Stimulated activated CD8-positive, alpha-beta memory T cell treated with anti-CD3 and anti-CD28 coated beads, Interleukin-15, amount 100 ng/mL, for 1 hour (primary cell): ENCODE results near the gene TTC4.

Source experiments
- DNase-seq: peaks from one replicate; pipeline ENCODE4 v3.0.0-alpha.2; 2020; ENCODE audit warnings: low read depth

TTC4 gene

DNA sequence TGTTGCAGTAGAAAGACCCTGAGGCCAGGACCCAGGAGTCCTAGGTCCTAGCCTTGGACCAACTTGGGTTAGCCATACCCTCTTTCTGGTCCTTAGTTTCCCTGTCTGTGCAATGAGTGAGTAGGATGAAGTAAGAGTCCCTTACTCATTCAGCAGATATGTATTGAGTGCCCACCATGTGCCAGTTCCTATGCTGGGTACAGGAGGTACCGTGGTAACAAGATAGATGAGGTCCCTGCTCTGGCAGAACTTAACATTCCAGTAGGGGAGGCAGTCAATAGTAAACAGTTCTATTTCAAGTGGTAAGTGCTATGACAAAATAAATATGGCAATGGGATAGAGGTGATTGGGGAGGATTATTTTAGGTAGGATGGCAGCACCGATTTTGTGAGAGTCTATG lies 66.9 kb downstream of the TTC4 start:
- DNase-seq: no peak

DNA sequence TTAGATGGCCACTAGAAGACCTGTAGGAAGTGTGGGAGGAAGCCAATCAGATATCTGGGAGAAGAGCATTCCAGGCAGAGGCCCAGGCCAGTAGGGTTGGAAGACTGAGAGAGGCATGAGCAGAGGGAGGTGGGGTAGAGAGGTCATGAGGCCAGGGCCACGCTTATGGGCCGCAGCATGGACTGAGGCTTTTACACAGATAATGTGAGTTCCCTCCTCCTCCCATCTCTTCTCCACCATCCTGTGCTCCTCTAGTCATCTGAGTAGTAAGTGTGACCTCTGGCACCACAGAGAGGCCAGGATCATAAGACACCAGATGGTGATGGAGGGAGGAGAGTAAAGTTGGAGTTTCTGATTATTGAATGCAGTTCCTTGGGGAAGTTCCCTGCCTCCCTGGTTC lies 68.4 kb downstream of the TTC4 start:
- no peak for DNase-seq

DNA sequence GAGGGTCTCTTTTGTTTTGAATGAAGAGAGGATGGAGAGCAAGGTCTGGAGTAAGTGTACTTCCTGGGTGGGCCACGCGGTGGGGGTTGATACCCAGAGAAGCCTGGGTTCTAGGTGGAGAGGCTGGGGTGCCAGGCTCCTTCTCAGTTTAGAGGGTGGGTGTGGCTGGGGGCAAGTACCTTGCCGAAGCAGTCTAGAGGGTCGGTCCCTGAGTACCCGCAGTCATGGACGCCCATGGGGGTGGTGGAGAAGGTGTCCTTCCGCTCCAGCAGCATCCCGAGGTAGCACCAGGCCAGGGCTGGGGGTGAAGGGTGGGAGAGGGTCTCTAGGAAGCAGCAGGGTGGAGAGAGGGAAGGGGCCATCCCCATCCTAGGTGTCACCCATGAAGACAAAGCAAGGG lies 71.1 kb downstream of the TTC4 start:
- no peak for DNase-seq

DNA sequence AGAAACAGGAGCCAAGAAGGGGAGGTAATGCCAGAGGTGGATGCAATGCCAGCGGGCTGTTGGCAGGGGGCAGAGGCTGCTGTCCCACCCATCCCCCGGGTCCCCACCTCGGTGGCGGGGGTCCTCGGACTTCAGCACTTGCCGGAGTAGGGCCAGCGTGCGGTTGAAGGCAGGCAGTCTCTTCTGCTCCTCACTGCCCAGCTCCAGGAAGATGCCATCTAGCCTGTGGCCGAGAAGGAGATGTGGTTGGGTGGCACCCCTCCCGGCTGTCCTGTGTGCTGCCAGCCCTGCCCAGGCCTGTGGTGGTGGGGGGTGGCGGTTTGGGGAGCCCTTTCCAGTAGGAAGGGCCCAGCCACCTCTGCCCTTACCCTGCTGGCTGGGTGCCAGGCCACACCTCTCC lies 71.9 kb downstream of the TTC4 start:
- no peak for DNase-seq

DNA sequence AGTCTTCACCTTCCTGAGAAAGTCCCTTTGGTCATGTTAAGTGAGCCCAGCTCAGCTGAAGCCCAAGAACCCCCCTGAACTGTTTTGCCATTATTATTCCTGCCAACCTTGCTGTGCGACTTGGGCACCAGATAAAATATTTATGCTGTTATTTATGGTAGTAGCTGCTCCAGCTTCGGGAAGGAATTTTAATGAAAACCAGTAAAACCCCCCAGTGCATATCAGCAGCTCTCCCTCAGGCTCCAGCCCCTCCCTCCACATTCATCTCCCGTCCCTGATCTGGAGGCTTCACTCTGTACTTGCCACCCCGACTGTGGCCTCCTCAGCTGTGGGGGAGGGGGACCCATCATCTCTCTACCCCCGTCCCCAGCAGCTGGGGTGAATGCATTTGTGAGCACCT lies 72.8 kb downstream of the TTC4 start:
- DNase-seq: no peak

DNA sequence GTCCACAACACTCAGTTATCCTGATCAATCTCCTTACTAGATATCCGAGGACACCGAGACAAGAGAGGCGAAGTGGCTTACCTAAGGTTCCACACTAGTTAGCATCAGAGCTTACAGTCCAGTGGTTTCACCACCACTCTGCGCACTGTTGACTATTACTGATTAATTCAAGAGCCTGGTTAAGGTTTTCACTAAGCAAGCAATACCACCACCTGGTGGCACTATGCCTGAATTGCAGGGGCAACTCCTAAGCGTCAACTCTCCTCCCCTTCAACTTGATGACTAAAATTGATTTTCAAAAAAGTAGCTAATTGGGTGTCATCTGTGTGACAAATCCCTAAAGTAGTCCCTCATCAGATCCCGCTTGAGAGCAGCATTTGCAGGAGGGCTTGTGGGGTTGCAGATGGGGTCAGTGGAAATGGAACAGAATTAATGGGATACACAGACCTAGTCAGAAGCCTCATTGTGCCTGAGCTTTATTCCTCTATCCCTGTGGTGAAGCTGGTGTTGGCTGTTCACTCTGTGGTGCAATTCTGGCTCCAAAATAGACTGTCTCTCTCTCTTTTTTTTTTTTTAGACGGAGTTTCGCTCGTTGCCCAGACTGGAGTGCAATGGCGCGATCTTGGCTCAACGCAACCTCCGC lies 76.3 kb downstream of the TTC4 start:
- DNase-seq: no peak
